GM21423 (cell line): ENCODE data around the gene CHST15.
"Not testable (repeated sequence)": the region's sequence is repeated elsewhere in the genome, so short reads cannot be mapped to it uniquely, and the experiment has no call there.

Source experiments
- ATAC-seq: cut with Tn5 transposase; IDR thresholded peaks from one replicate; pipeline ENCODE4 v1.9.1; 2021; ENCODE audit warnings: mild to moderate bottlenecking, moderate library complexity; ENCODE audit not compliant: unreplicated experiment

CHST15 gene

GRCh38 chr10:124047427-124048152 lies 45.8 kb downstream of the CHST15 start:
- ATAC-seq: no peak

- no peak for ATAC-seq
Observed at GRCh38 chr10:124045801-124046355, 47.5 kb downstream of the CHST15 start.

GRCh38 chr10:124045276-124045675 lies 48.1 kb downstream of the CHST15 start:
- no peak for ATAC-seq

GRCh38 chr10:124044143-124044862 lies 49.1 kb downstream of the CHST15 start:
- no peak for ATAC-seq

- ATAC-seq: peak; percentile 82
Observed at GRCh38 chr10:124043310-124044142, 49.9 kb downstream of the CHST15 start.

GRCh38 chr10:124042656-124043309 lies 50.6 kb downstream of the CHST15 start:
- no peak for ATAC-seq

GRCh38 chr10:124041675-124042445 lies 51.5 kb downstream of the CHST15 start:
- no peak for ATAC-seq

- no peak for ATAC-seq
Observed at GRCh38 chr10:124040451-124041188, 52.8 kb downstream of the CHST15 start.

GRCh38 chr10:124039483-124040013 lies 53.9 kb downstream of the CHST15 start:
- ATAC-seq: no peak

GRCh38 chr10:124037784-124038183 lies 55.6 kb downstream of the CHST15 start:
- ATAC-seq: no peak

GRCh38 chr10:124037286-124037685 lies 56.1 kb downstream of the CHST15 start:
- no peak for ATAC-seq

- ATAC-seq: no peak
Observed at GRCh38 chr10:124036746-124037145, 56.7 kb downstream of the CHST15 start.

- peak; percentile 99 for ATAC-seq
Observed at GRCh38 chr10:124035928-124036558, 57.4 kb downstream of the CHST15 start.

GRCh38 chr10:124035306-124035927 lies 58.0 kb downstream of the CHST15 start:
- no peak for ATAC-seq

GRCh38 chr10:124034576-124035305 lies 58.7 kb downstream of the CHST15 start:
- ATAC-seq: not testable (repeated sequence)

GRCh38 chr10:124033887-124034218 lies 59.5 kb downstream of the CHST15 start:
- no peak for ATAC-seq
